ENCODE results near the gene CACTIN.

The CACTIN gene

DNA sequence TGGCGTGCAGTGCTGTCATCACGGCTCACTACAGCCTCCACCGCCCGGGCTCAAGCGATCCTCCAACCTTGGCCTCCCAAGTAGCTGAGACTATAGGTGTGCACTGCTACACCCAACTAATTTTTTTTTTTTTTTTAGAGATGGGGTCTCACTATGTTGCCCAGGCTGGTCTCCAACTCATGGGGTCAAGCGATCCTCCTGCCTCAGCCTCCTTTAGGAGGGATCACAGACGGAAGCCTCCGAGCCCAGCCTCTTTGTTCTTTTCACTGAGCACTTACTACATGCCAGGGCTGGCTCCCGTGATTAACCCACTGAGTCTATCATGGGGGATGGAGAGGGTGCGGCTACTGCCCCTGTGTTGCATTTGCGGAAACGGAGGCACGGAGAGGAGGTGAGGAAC is 12.9 kb upstream of the CACTIN start:
- Mint-ChIP-seq H3K4me3 (no peak overlapping the region), H3K36me3 (ENCODE audit: low read depth) (peaks cover 13% of the 10 kb centered on the region), H3K27ac (peak overlapping the region; percentile 44), H3K27me3 (ENCODE audit: low read depth, poor library complexity) (no peaks in the 10 kb centered on the region), H3K4me1 (no peaks in the 10 kb centered on the region), H3K9me3 (no peaks in the 10 kb centered on the region)
- TF ChIP-seq, protein P1, sequence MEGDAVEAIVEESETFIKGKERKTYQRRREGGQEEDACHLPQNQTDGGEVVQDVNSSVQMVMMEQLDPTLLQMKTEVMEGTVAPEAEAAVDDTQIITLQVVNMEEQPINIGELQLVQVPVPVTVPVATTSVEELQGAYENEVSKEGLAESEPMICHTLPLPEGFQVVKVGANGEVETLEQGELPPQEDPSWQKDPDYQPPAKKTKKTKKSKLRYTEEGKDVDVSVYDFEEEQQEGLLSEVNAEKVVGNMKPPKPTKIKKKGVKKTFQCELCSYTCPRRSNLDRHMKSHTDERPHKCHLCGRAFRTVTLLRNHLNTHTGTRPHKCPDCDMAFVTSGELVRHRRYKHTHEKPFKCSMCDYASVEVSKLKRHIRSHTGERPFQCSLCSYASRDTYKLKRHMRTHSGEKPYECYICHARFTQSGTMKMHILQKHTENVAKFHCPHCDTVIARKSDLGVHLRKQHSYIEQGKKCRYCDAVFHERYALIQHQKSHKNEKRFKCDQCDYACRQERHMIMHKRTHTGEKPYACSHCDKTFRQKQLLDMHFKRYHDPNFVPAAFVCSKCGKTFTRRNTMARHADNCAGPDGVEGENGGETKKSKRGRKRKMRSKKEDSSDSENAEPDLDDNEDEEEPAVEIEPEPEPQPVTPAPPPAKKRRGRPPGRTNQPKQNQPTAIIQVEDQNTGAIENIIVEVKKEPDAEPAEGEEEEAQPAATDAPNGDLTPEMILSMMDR (IDR thresholded peaks at IDR 0.05) = no peak
- no peak for DNase-seq

- Mint-ChIP-seq H3K27ac (no peak overlapping the region), H3K9me3 (no peaks in the 10 kb centered on the region)
Observed at GRCh38 chr19:3638208-3639193, 11.9 kb upstream of the CACTIN start.

GRCh38 chr19:3637621-3638020 is 11.0 kb upstream of the CACTIN start:
- no peaks in the 10 kb centered on the region for H3K4me1 Mint-ChIP-seq

More at GRCh38 chr19:3638208-3639193, 11.9 kb upstream of the CACTIN start:
- DNase-seq = no peak
- Mint-ChIP-seq H3K4me3 (no peak overlapping the region), H3K36me3 (ENCODE audit: low read depth) (peaks cover 13% of the 10 kb centered on the region), H3K27me3 (ENCODE audit: low read depth, poor library complexity) (no peaks in the 10 kb centered on the region), H3K4me1 (no peaks in the 10 kb centered on the region)
- TF ChIP-seq, protein P1 (IDR thresholded peaks at IDR 0.05) = no peak

DNA sequence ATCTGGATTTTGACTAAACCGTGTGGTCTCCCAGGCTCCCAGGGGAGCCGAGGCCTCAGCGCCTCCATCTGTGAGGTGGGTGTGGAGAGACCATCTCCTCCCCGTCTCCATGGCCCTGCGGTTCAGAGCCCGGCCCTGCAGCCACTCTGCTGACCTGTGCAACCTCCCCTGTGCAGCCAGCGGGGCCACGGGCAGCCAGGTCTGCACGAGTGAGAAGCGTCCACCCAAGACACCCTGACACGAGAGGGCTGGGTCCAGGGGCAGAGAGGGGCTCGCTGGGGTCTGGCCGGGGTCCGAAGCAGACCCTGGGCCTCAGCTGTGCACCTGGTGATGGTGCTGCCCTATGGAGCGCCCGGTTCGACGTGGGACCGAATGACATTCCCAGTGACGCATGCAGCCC is 10.4 kb upstream of the CACTIN start:
- Mint-ChIP-seq H3K27ac (no peak overlapping the region), H3K4me1 (no peaks in the 10 kb centered on the region), H3K4me3 (no peak overlapping the region), H3K27me3 (ENCODE audit: low read depth, poor library complexity) (no peaks in the 10 kb centered on the region), H3K9me3 (no peaks in the 10 kb centered on the region), H3K36me3 (ENCODE audit: low read depth) (peaks cover 13% of the 10 kb centered on the region)
- no peak for DNase-seq
- TF ChIP-seq, protein P1 (IDR thresholded peaks at IDR 0.05) = no peak

More at GRCh38 chr19:3637621-3638020, 11.0 kb upstream of the CACTIN start:
- Mint-ChIP-seq H3K27me3 (ENCODE audit: low read depth, poor library complexity) (no peaks in the 10 kb centered on the region), H3K36me3 (ENCODE audit: low read depth) (peaks cover 13% of the 10 kb centered on the region), H3K27ac (no peak overlapping the region), H3K4me3 (no peak overlapping the region), H3K9me3 (no peaks in the 10 kb centered on the region)
- TF ChIP-seq, protein P1 (IDR thresholded peaks at IDR 0.05) = no peak
- DNase-seq = no peak

- H3K9me3 Mint-ChIP-seq = no peaks in the 10 kb centered on the region
- H3K27ac Mint-ChIP-seq = no peak overlapping the region
- TF ChIP-seq, protein P1 (IDR thresholded peaks at IDR 0.05) = no peak
- no peak for DNase-seq
- H3K36me3 Mint-ChIP-seq (ENCODE audit: low read depth) = peaks cover 13% of the 10 kb centered on the region
- no peak overlapping the region for H3K4me3 Mint-ChIP-seq
- no peaks in the 10 kb centered on the region for H3K4me1 Mint-ChIP-seq
- H3K27me3 Mint-ChIP-seq (ENCODE audit: low read depth, poor library complexity) = no peaks in the 10 kb centered on the region
Observed at GRCh38 chr19:3636506-3636905, 9.9 kb upstream of the CACTIN start.

All from nephron progenitor cell (in vitro differentiated cells).